ENCODE measurements around the gene TMEM89. TPM values are rescaled to one million over a fixed set of nuclear protein-coding genes. Genes with fewer than 3 reads are reported as not detected.

Gene TMEM89
- total and polyA plus RNA-seq, 2 donors (not counting 1 experiment from before 2014, with no cell fraction given), result not detected

- TF ChIP-seq EZH2 (IDR thresholded peaks at IDR 0.05; ENCODE audit: borderline replicate concordance, insufficient read depth, low read depth, low read length, poor library complexity, severe bottlenecking) (no peak), CTCF (IDR thresholded peaks at IDR 0.05) (no peak)
- Mint-ChIP-seq H3K4me1 (no peaks in the 10 kb centered on the region), H3K27ac (no peak overlapping the region), H3K27me3 (no peaks in the 10 kb centered on the region), H3K4me3 (no peak overlapping the region), H3K9me3 (ENCODE audit: insufficient read depth) (no peaks in the 10 kb centered on the region)
- ChIA-PET CTCF (no interaction called here), POLR2A (no interaction called here)
- 98% methylated on average over 9 of the region's 10 CpGs for WGBS (ENCODE audit: insufficient coverage)
- H3K27me3 ChIP-seq (replicated peaks in 1 of 4; ENCODE audit: control extremely low read depth in 1 of 4, control insufficient read depth in 3 of 4, insufficient read depth in 4 of 4, low read length in 3 of 4), result no peaks in the 10 kb centered on the region
- no peak overlapping the region for H3K27ac ChIP-seq (ENCODE audit: low read length in 2 of 2)
- H2AFZ ChIP-seq (ENCODE audit: insufficient read depth, low read depth, low read length, poor library complexity, severe bottlenecking), result no peak overlapping the region
- H3K4me2 ChIP-seq (replicated peaks; ENCODE audit: low read depth, low read length, poor library complexity, severe bottlenecking), result no peak overlapping the region
- H3K79me2 ChIP-seq (ENCODE audit: control insufficient read depth, insufficient read depth, low read length), result no peaks in the 10 kb centered on the region
- H3K9ac ChIP-seq (ENCODE audit: low read length), result no peak overlapping the region
- DNase-seq (no peak), ATAC-seq (ENCODE audit: low read depth) (no peak)
- peaks cover 0 to 2% (median 0%) of the 10 kb centered on the region in 3 donors for H3K9me3 ChIP-seq (ENCODE audit: control extremely low read depth in 1 of 3, control insufficient read depth in 2 of 3, insufficient read depth in 1 of 3, low read length in 2 of 3)
- H3K36me3 ChIP-seq (replicated peaks in 1 of 2; ENCODE audit: control extremely low read depth in 1 of 2, control insufficient read depth in 1 of 2, extremely low read depth in 1 of 2, insufficient read depth in 2 of 2, low read length in 1 of 2), result no peaks in the 10 kb centered on the region
- no peaks in the 10 kb centered on the region for H4K20me1 ChIP-seq (ENCODE audit: control insufficient read depth, insufficient read depth, low read length, poor library complexity, severe bottlenecking)
- H3K4me1 ChIP-seq (ENCODE audit: control insufficient read depth in 2 of 2, insufficient read depth in 2 of 2, low read length in 2 of 2), result no peaks in the 10 kb centered on the region
- no peak overlapping the region for H3K4me3 ChIP-seq (ENCODE audit: control extremely low read depth in 1 of 5, extremely low read depth in 1 of 5, insufficient read depth in 1 of 5, low read depth in 2 of 5, low read length in 4 of 5)
- intact Hi-C loops (cut with micrococcal nuclease), result no loop called here
Observed at GRCh38 chr3:48624767-48625166, 3.2 kb upstream of the TMEM89 start.

GRCh38 chr3:48623851-48624547 lies 2.4 kb upstream of the TMEM89 start:
- no peaks in the 10 kb centered on the region for H3K9me3 Mint-ChIP-seq (ENCODE audit: insufficient read depth)
- 97% methylated on average over 4 of the region's 6 CpGs for WGBS (ENCODE audit: insufficient coverage)
- Histone ChIP-seq H4K20me1 (ENCODE audit: control insufficient read depth, insufficient read depth, low read length, poor library complexity, severe bottlenecking) (no peaks in the 10 kb centered on the region), H3K4me2 (replicated peaks; ENCODE audit: low read depth, low read length, poor library complexity, severe bottlenecking) (no peak overlapping the region), H3K79me2 (ENCODE audit: control insufficient read depth, insufficient read depth, low read length) (no peaks in the 10 kb centered on the region), H3K27me3 (replicated peaks in 1 of 4; ENCODE audit: control extremely low read depth in 1 of 4, control insufficient read depth in 3 of 4, insufficient read depth in 4 of 4, low read length in 3 of 4) (no peaks in the 10 kb centered on the region), H3K4me3 (ENCODE audit: control extremely low read depth in 1 of 5, extremely low read depth in 1 of 5, insufficient read depth in 1 of 5, low read depth in 2 of 5, low read length in 4 of 5) (no peak overlapping the region), H2AFZ (ENCODE audit: insufficient read depth, low read depth, low read length, poor library complexity, severe bottlenecking) (no peak overlapping the region), H3K27ac (ENCODE audit: low read length in 2 of 2) (no peak overlapping the region), H3K36me3 (replicated peaks in 1 of 2; ENCODE audit: control extremely low read depth in 1 of 2, control insufficient read depth in 1 of 2, extremely low read depth in 1 of 2, insufficient read depth in 2 of 2, low read length in 1 of 2) (no peaks in the 10 kb centered on the region), H3K4me1 (ENCODE audit: control insufficient read depth in 2 of 2, insufficient read depth in 2 of 2, low read length in 2 of 2) (no peaks in the 10 kb centered on the region), H3K9ac (ENCODE audit: low read length) (no peak overlapping the region), H3K9me3 (ENCODE audit: control extremely low read depth in 1 of 3, control insufficient read depth in 2 of 3, insufficient read depth in 1 of 3, low read length in 2 of 3) (peaks cover 0 to 6% (median 0%) of the 10 kb centered on the region in 3 donors)
- CTCF ChIA-PET, result no interaction called here
- intact Hi-C loops (cut with micrococcal nuclease), result no loop called here
- POLR2A ChIA-PET, result no interaction called here
- no peak overlapping the region for H3K27ac Mint-ChIP-seq
- no peak for TF ChIP-seq CTCF (IDR thresholded peaks at IDR 0.05)
- no peak for TF ChIP-seq EZH2 (IDR thresholded peaks at IDR 0.05; ENCODE audit: borderline replicate concordance, insufficient read depth, low read depth, low read length, poor library complexity, severe bottlenecking)
- H3K4me3 Mint-ChIP-seq, result no peak overlapping the region
- ATAC-seq (ENCODE audit: low read depth), result no peak
- H3K27me3 Mint-ChIP-seq, result no peaks in the 10 kb centered on the region
- no peaks in the 10 kb centered on the region for H3K4me1 Mint-ChIP-seq
- DNase-seq, result no peak
